ENCODE data around the gene LDLRAD3.

The LDLRAD3 gene

GRCh38 chr11:36224209-36224882 is 280.5 kb downstream of the LDLRAD3 start:
- TF ChIP-seq BACH2 (CRISPR knock-in tag; IDR thresholded peaks at IDR 0.05; ENCODE audit: borderline replicate concordance) (no peak), TOX (CRISPR knock-in tag; IDR thresholded peaks at IDR 0.05; ENCODE audit: borderline replicate concordance) (no peak), ESRRG (CRISPR knock-in tag; IDR thresholded peaks at IDR 0.05) (no peak), CREB5 (CRISPR knock-in tag; IDR thresholded peaks at IDR 0.05; ENCODE audit: low read depth) (no peak), ISL1 (CRISPR knock-in tag; IDR thresholded peaks at IDR 0.05) (no peak), ZNF70 (CRISPR knock-in tag; IDR thresholded peaks at IDR 0.05) (no peak)
- TF ChIP-seq, protein P1, sequence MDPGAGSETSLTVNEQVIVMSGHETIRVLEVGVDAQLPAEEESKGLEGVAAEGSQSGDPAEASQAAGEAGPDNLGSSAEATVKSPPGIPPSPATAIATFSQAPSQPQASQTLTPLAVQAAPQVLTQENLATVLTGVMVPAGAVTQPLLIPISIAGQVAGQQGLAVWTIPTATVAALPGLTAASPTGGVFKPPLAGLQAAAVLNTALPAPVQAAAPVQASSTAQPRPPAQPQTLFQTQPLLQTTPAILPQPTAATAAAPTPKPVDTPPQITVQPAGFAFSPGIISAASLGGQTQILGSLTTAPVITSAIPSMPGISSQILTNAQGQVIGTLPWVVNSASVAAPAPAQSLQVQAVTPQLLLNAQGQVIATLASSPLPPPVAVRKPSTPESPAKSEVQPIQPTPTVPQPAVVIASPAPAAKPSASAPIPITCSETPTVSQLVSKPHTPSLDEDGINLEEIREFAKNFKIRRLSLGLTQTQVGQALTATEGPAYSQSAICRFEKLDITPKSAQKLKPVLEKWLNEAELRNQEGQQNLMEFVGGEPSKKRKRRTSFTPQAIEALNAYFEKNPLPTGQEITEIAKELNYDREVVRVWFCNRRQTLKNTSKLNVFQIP (CRISPR knock-in tag; IDR thresholded peaks at IDR 0.05; ENCODE audit: borderline replicate concordance, low read depth): no peak
- ATAC-seq: no peak

DNA sequence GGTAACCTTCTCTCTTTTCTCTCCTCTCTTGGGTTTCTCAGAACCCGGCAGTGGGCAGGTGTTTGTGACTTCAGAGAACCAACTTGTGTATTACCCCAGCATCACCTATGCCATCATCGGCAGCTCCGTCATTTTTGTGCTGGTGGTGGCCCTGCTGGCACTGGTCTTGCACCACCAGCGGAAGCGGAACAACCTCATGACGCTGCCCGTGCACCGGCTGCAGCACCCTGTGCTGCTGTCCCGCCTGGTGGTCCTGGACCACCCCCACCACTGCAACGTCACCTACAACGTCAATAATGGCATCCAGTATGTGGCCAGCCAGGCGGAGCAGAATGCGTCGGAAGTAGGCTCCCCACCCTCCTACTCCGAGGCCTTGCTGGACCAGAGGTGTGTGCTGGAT is 283.2 kb downstream of the LDLRAD3 start:
- TF ChIP-seq, protein P2, sequence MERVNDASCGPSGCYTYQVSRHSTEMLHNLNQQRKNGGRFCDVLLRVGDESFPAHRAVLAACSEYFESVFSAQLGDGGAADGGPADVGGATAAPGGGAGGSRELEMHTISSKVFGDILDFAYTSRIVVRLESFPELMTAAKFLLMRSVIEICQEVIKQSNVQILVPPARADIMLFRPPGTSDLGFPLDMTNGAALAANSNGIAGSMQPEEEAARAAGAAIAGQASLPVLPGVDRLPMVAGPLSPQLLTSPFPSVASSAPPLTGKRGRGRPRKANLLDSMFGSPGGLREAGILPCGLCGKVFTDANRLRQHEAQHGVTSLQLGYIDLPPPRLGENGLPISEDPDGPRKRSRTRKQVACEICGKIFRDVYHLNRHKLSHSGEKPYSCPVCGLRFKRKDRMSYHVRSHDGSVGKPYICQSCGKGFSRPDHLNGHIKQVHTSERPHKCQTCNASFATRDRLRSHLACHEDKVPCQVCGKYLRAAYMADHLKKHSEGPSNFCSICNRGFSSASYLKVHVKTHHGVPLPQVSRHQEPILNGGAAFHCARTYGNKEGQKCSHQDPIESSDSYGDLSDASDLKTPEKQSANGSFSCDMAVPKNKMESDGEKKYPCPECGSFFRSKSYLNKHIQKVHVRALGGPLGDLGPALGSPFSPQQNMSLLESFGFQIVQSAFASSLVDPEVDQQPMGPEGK (CRISPR knock-in tag; IDR thresholded peaks at IDR 0.05; ENCODE audit: borderline replicate concordance): no peak

GRCh38 chr11:36228689-36229088 is 284.8 kb downstream of the LDLRAD3 start:
- TF ChIP-seq, protein P2 (CRISPR knock-in tag; IDR thresholded peaks at IDR 0.05; ENCODE audit: borderline replicate concordance): no peak
- TF ChIP-seq ARNTL (CRISPR knock-in tag; IDR thresholded peaks at IDR 0.05; ENCODE audit: borderline replicate concordance, low read depth) (no peak), ESRRG (CRISPR knock-in tag; IDR thresholded peaks at IDR 0.05) (no peak), RARB (CRISPR knock-in tag; IDR thresholded peaks at IDR 0.05) (no peak), GLIS3 (CRISPR knock-in tag; IDR thresholded peaks at IDR 0.05) (no peak), ISL1 (CRISPR knock-in tag; IDR thresholded peaks at IDR 0.05) (no peak), ZFP30 (CRISPR knock-in tag; IDR thresholded peaks at IDR 0.05) (no peak), ZC3H10 (CRISPR knock-in tag; IDR thresholded peaks at IDR 0.05) (no peak), PPARA (CRISPR knock-in tag; IDR thresholded peaks at IDR 0.05; ENCODE audit: borderline replicate concordance) (no peak), ZNF70 (CRISPR knock-in tag; IDR thresholded peaks at IDR 0.05) (no peak), OSR1 (CRISPR knock-in tag; IDR thresholded peaks at IDR 0.05) (no peak), ZNF8 (CRISPR knock-in tag; IDR thresholded peaks at IDR 0.05) (no peak), SNAI2 (CRISPR knock-in tag; IDR thresholded peaks at IDR 0.05) (no peak)
- TF ChIP-seq, protein P1 (CRISPR knock-in tag; IDR thresholded peaks at IDR 0.05; ENCODE audit: borderline replicate concordance, low read depth): no peak
- ATAC-seq: no peak

More for the DNA sequence above, 283.2 kb downstream of the LDLRAD3 start:
- no peak for ATAC-seq

DNA sequence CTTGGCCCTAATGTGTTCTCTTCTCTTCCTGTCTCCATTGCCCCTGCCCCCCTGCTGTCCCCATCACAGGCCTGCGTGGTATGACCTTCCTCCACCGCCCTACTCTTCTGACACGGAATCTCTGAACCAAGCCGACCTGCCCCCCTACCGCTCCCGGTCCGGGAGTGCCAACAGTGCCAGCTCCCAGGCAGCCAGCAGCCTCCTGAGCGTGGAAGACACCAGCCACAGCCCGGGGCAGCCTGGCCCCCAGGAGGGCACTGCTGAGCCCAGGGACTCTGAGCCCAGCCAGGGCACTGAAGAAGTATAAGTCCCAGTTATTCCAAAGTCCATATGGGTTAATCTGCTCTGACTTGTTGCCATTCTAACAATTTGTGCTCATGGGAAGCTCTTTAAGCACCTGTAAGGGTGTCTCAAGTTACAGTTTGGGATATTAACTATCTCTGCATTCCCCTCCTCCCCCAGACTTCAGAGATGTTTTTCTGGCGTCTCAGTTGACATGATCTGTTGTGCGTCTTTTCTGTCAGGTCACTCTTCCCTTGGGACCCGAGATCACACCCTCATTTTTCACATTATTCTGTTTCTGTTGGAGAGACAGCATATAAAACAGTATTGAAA is 285.3 kb downstream of the LDLRAD3 start:
- ATAC-seq: no peak
- no peak for TF ChIP-seq GLIS3 (CRISPR knock-in tag; IDR thresholded peaks at IDR 0.05)
- TF ChIP-seq TCF4 (CRISPR knock-in tag; IDR thresholded peaks at IDR 0.05; ENCODE audit: borderline replicate concordance): no peak
- no peak for TF ChIP-seq CSDC2 (CRISPR knock-in tag; IDR thresholded peaks at IDR 0.05)
- no peak for TF ChIP-seq PPARA (CRISPR knock-in tag; IDR thresholded peaks at IDR 0.05; ENCODE audit: borderline replicate concordance)
- TF ChIP-seq ZC3H10 (CRISPR knock-in tag; IDR thresholded peaks at IDR 0.05): no peak
- TF ChIP-seq CSRNP3 (CRISPR knock-in tag; IDR thresholded peaks at IDR 0.05): no peak
- TF ChIP-seq, protein P3, sequence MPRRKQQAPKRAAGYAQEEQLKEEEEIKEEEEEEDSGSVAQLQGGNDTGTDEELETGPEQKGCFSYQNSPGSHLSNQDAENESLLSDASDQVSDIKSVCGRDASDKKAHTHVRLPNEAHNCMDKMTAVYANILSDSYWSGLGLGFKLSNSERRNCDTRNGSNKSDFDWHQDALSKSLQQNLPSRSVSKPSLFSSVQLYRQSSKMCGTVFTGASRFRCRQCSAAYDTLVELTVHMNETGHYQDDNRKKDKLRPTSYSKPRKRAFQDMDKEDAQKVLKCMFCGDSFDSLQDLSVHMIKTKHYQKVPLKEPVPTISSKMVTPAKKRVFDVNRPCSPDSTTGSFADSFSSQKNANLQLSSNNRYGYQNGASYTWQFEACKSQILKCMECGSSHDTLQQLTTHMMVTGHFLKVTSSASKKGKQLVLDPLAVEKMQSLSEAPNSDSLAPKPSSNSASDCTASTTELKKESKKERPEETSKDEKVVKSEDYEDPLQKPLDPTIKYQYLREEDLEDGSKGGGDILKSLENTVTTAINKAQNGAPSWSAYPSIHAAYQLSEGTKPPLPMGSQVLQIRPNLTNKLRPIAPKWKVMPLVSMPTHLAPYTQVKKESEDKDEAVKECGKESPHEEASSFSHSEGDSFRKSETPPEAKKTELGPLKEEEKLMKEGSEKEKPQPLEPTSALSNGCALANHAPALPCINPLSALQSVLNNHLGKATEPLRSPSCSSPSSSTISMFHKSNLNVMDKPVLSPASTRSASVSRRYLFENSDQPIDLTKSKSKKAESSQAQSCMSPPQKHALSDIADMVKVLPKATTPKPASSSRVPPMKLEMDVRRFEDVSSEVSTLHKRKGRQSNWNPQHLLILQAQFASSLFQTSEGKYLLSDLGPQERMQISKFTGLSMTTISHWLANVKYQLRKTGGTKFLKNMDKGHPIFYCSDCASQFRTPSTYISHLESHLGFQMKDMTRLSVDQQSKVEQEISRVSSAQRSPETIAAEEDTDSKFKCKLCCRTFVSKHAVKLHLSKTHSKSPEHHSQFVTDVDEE (CRISPR knock-in tag; IDR thresholded peaks at IDR 0.05): no peak
- no peak for TF ChIP-seq TOX (CRISPR knock-in tag; IDR thresholded peaks at IDR 0.05; ENCODE audit: borderline replicate concordance)

Data from SK-N-SH treated with all-trans-retinoic acid at 6 μM for 48 hours (cell line).